ENCODE measurements around the gene KIF5B. TPM values are rescaled to one million over a fixed set of nuclear protein-coding genes. Genes with fewer than 3 reads are reported as not detected.

The KIF5B gene
- total and polyA plus RNA-seq, 2 of the 8 experiments (the other 6 are each of a cell fraction or from before 2014, with no cell fraction given): 9.8 to 68.4 TPM

GRCh38 chr10:32048282-32048681 is 7.9 kb downstream of the KIF5B start:
- Histone ChIP-seq H4K91ac (replicated peaks; ENCODE audit: insufficient read length, low read length) (no peak overlapping the region), H3K4me3 (ENCODE audit: extremely low read depth in 1 of 4, insufficient read depth in 2 of 4, low read depth in 3 of 4, low read length in 4 of 4) (no peak overlapping the region), H4K20me1 (replicated peaks in 1 of 2; ENCODE audit: control insufficient read depth in 1 of 2, insufficient read depth in 2 of 2, low read length in 2 of 2) (peaks cover 22 to 34% of the 10 kb centered on the region in 2 experiments), H3K9me3 (ENCODE audit: insufficient read depth in 2 of 2, low read depth in 1 of 2, low read length in 1 of 2) (no peaks in the 10 kb centered on the region), H3K9ac (replicated peaks in 1 of 4; ENCODE audit: extremely low read depth in 1 of 4, low read depth in 3 of 4, low read length in 3 of 4) (no peak overlapping the region), H3K4ac (replicated peaks; ENCODE audit: insufficient read length, low read depth, low read length) (no peak overlapping the region), H2BK5ac (ENCODE audit: low read depth, low read length) (no peak overlapping the region), H3K4me1 (replicated peaks in 1 of 4; ENCODE audit: control insufficient read depth in 3 of 4, insufficient read depth in 4 of 4, low read length in 3 of 4) (peaks cover 0 to 7% (median 3%) of the 10 kb centered on the region in 4 experiments; a peak in 3 of 7 replicates), H2BK120ac (replicated peaks; ENCODE audit: low read depth, low read length) (no peak overlapping the region), H2AFZ (ENCODE audit: low read length) (no peak overlapping the region), H3K4me2 (ENCODE audit: insufficient read depth in 1 of 2, low read depth in 2 of 2, low read length in 2 of 2) (no peak overlapping the region), H3K36me3 (ENCODE audit: control insufficient read depth in 2 of 4, insufficient read depth in 4 of 4, low read length in 3 of 4) (peaks cover 4 to 45% (median 27%) of the 10 kb centered on the region in 4 experiments; a peak in 5 of 8 replicates), H3K23me2 (ENCODE audit: low read depth, low read length) (peaks cover 2% of the 10 kb centered on the region; the same call in 1 of the 2 replicates), H2BK12ac (ENCODE audit: low read depth, low read length) (no peak overlapping the region), H3K27me3 (replicated peaks in 1 of 4; ENCODE audit: control insufficient read depth in 3 of 4, extremely low read depth in 1 of 4, insufficient read depth in 3 of 4, low read length in 3 of 4) (no peaks in the 10 kb centered on the region), H3K23ac (ENCODE audit: insufficient read length) (no peak overlapping the region), H3K14ac (ENCODE audit: insufficient read length) (no peak overlapping the region), H3K27ac (ENCODE audit: low read depth, low read length) (no peak overlapping the region), H3K79me1 (ENCODE audit: low read depth, low read length) (no peaks in the 10 kb centered on the region; the same call in 1 of the 2 replicates), H2AK5ac (ENCODE audit: low read depth, low read length) (no peak overlapping the region), H3K18ac (ENCODE audit: extremely low read depth, low read length) (no peak overlapping the region), H3K79me2 (ENCODE audit: control insufficient read depth in 1 of 2, insufficient read depth in 2 of 2, low read length in 2 of 2) (peaks cover 42 to 100% of the 10 kb centered on the region in 2 experiments), H2BK15ac (ENCODE audit: low read length) (no peak overlapping the region), H4K5ac (ENCODE audit: insufficient read length, low read depth, low read length) (no peak overlapping the region), H2BK20ac (ENCODE audit: low read length) (no peak overlapping the region), H4K8ac (ENCODE audit: extremely low read depth, insufficient read depth, low read length) (no peak overlapping the region), H3K56ac (replicated peaks; ENCODE audit: insufficient read length, low read depth, low read length) (no peak overlapping the region)
- no peak for FAIRE-seq
- ChIA-PET CTCF (ENCODE audit: partially characterized antibody) (interaction anchor here (1.2 kb wide), 1 partner anchor 163 kb away, joined by 3 read pairs; no protein-coding TSS in a partner anchor), POLR2A (ENCODE audit: partially characterized antibody) (no interaction called here)
- 94% methylated on average over 1 of the region's 1 CpG; no CpG with 5 or more reads in 1 of the 2 experiments for WGBS, 2 experiments (ENCODE audit: extremely low coverage in 1 of 2, insufficient coverage in 1 of 2, insufficient read length in 1 of 2, insufficient replicate concordance in 2 of 2, low coverage in 1 of 2, low lambda C conversion rate in 2 of 2, missing lambda C conversion rate in 1 of 2)
- DNase-seq (ENCODE audit: low read depth in 1 of 2, low spot score in 2 of 2): no peak
- TF ChIP-seq SIX5 (IDR thresholded peaks at IDR 0.05; ENCODE audit: low read depth, low read length) (no peak), EZH2 (IDR thresholded peaks at IDR 0.05; ENCODE audit: low read depth, low read length, severe bottlenecking) (no peak), E2F6 (IDR thresholded peaks at IDR 0.05) (no peak), CREB1 (IDR thresholded peaks at IDR 0.05) (no peak), RBBP5 (IDR thresholded peaks at IDR 0.05; ENCODE audit: borderline replicate concordance, low read depth, low read length) (no peak), JUND (IDR thresholded peaks at IDR 0.05; ENCODE audit: low read length) (no peak), BACH1 (IDR thresholded peaks at IDR 0.05; ENCODE audit: low read length) (no peak), BRCA1 (IDR thresholded peaks at IDR 0.05; ENCODE audit: low read depth, low read length) (no peak), TEAD4 (IDR thresholded peaks at IDR 0.05; ENCODE audit: low read depth, low read length) (no peak), RAD21 (IDR thresholded peaks at IDR 0.05 in 1 of 2, conservative IDR thresholded peaks at IDR 0.05 in 1 of 2; ENCODE audit: low read depth in 2 of 2, low read length in 2 of 2) (no peak), POU5F1 (IDR thresholded peaks at IDR 0.05; ENCODE audit: low read depth, low read length) (no peak), CBX5 (IDR thresholded peaks at IDR 0.05; ENCODE audit: low read depth, low read length) (no peak), SRF (IDR thresholded peaks at IDR 0.05; ENCODE audit: low read depth, low read length) (no peak), CBX8 (IDR thresholded peaks at IDR 0.05; ENCODE audit: borderline replicate concordance, low read depth, low read length) (no peak), TCF12 (IDR thresholded peaks at IDR 0.05; ENCODE audit: low read depth, low read length) (no peak)
